ENCODE data around the gene MYO3B.

MYO3B gene

DNA sequence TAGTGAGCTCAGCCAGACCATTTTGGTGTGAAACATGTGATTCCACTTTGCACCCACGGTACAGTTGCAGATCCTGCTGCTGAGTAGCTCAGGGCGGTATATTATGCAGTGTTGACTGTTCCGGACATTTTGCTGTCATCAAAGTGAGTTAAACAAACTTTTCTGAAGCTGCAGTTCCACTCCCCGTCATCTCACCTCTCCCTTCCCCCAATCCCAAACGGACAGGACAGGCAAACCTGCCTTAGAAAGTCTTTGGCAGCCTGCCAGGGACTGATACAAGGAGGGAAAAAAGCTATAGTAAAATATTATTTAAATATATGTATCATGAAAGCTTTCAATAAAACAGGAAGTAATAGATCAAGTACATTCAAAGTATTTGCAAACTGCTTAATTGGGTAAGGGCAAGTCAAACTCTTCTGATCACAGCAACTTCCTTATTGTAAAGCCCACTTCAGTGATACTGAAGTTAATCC, 501.7 kb downstream of the MYO3B start:
- TF ChIP-seq POU2F2 (IDR thresholded peaks at IDR 0.05; ENCODE audit: low read depth, low read length), result no peak
- TF ChIP-seq SPI1 (IDR thresholded peaks at IDR 0.05; ENCODE audit: low read depth, low read length), result no peak
- TF ChIP-seq POLR2AphosphoS5 (IDR thresholded peaks at IDR 0.05; ENCODE audit: low read depth, low read length), result no peak
- TF ChIP-seq TAF1 (IDR thresholded peaks at IDR 0.05; ENCODE audit: low read depth, low read length), result no peak
- TF ChIP-seq POLR2A (IDR thresholded peaks at IDR 0.05; ENCODE audit: low read depth, low read length), result no peak
- no peak for TF ChIP-seq PAX5 (IDR thresholded peaks at IDR 0.05; ENCODE audit: insufficient read depth, low read length, severe bottlenecking)
- FAIRE-seq, result no peak
- DNase-seq (ENCODE audit: insufficient read length, low spot score), result no peak

DNA sequence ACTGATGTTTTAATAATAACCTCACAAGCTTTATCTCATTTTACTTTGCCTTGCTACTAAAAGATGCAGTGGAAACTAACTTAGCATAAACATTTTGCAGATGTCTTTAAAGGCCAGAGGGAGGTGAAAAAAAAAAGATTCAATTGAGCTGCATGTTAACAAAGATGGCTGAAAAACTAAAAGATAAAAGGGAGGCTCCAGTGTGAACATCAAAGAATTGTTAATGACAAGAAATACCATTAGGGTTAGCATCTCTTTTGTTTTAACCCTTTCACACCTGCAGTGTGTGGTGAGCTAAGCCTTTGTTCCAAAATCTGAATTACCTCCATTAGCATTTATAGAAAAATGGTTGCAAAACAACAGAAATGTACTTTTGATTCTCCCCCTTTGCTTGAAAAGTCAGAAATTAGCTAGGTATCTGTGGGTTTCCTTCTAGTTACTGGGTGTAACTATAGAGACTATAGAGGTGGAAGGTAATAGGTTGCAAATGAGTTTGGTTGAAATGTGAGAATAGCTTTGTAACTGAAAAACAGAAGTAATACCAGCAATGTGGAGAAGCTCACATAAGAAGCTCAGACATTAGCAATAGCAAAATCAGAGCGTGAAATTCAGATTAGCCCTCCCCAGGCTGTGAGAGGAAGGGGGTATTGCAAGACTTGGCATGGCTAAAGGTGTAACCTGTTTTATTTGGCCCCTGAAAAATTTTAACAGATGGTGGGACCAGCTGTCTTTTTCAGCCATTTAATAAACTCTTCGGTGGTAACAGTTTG, 502.4 kb downstream of the MYO3B start:
- DNase-seq (ENCODE audit: insufficient read length, low spot score) (no peak), FAIRE-seq (no peak)
- no peak for TF ChIP-seq SPI1 (IDR thresholded peaks at IDR 0.05; ENCODE audit: low read depth, low read length)
- no peak for TF ChIP-seq POLR2AphosphoS5 (IDR thresholded peaks at IDR 0.05; ENCODE audit: low read depth, low read length)
- no peak for TF ChIP-seq TAF1 (IDR thresholded peaks at IDR 0.05; ENCODE audit: low read depth, low read length)
- TF ChIP-seq POU2F2 (IDR thresholded peaks at IDR 0.05; ENCODE audit: low read depth, low read length), result no peak
- no peak for TF ChIP-seq PAX5 (IDR thresholded peaks at IDR 0.05; ENCODE audit: insufficient read depth, low read length, severe bottlenecking)
- no peak for TF ChIP-seq POLR2A (IDR thresholded peaks at IDR 0.05; ENCODE audit: low read depth, low read length)

DNA sequence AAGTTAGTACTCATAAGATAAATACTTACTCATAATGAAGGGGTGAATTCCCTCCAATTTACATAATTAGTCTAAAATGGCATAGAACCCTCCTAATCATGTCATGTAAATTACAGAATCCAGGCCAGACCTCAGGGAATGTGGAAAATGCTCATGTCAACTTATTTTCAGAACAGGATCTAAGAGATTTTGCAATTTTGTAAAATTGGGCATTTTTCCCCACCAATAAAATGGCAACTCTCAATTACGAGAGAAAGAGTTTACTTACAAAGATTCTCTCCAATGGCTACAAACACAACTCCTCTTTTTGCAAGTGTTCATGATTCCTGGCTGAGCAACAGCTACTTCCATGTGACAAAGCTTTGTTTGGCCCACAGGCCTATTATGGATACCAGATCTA, 503.4 kb downstream of the MYO3B start:
- DNase-seq (ENCODE audit: insufficient read length, low spot score), result no peak
- FAIRE-seq, result no peak
- TF ChIP-seq POLR2A (IDR thresholded peaks at IDR 0.05; ENCODE audit: low read depth, low read length) (no peak), POU2F2 (IDR thresholded peaks at IDR 0.05; ENCODE audit: low read depth, low read length) (no peak), PAX5 (IDR thresholded peaks at IDR 0.05; ENCODE audit: insufficient read depth, low read length, severe bottlenecking) (no peak), SPI1 (IDR thresholded peaks at IDR 0.05; ENCODE audit: low read depth, low read length) (no peak), POLR2AphosphoS5 (IDR thresholded peaks at IDR 0.05; ENCODE audit: low read depth, low read length) (no peak), TAF1 (IDR thresholded peaks at IDR 0.05; ENCODE audit: low read depth, low read length) (no peak)

DNA sequence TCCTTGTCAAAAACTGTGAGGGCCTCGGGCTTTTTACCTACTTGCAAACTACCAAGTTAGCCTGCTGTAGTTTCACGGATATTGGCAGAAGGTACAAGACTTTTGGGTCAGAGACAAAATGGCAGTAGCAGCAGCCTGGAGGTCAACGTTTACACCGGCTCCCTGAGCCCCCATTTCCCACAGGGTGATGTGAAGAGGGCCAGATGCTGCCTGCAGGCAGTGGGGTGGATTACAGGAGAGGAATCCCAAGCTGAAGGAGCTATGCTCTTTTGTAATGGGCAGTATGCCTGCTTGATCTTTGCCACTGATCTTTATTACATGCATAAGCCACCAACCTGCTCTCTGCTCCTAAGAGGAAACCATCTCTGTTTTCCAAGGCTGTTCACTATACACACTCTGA, 507.6 kb downstream of the MYO3B start:
- no peak for FAIRE-seq

DNA sequence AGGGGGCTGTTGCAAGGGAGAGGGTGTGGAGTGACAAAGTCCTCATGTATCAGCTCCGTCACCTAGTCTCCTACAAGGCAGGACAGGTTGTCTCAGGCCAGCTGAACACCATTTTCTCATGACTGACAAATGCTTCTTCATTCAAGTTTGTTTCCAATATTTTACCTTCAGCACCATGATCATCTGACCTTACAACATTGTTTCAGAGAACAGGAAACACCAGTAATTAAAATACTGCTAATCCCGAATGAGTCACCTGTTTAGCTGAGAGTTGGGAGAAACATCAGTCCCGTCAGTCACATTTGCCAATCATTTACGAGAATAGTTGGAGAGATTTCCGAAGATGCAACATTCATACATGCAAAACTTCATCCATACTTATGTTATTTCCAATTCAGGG, 511.5 kb downstream of the MYO3B start:
- DNase-seq (ENCODE audit: insufficient read length, low spot score), result no peak
- FAIRE-seq, result no peak
- TF ChIP-seq TAF1 (IDR thresholded peaks at IDR 0.05; ENCODE audit: low read depth, low read length) (no peak), SPI1 (IDR thresholded peaks at IDR 0.05; ENCODE audit: low read depth, low read length) (no peak), POU2F2 (IDR thresholded peaks at IDR 0.05; ENCODE audit: low read depth, low read length) (no peak), POLR2AphosphoS5 (IDR thresholded peaks at IDR 0.05; ENCODE audit: low read depth, low read length) (no peak)

More for the DNA sequence above, 507.6 kb downstream of the MYO3B start:
- no peak for DNase-seq (ENCODE audit: insufficient read length, low spot score)
- TF ChIP-seq POLR2AphosphoS5 (IDR thresholded peaks at IDR 0.05; ENCODE audit: low read depth, low read length), result no peak
- TF ChIP-seq TAF1 (IDR thresholded peaks at IDR 0.05; ENCODE audit: low read depth, low read length), result no peak
- no peak for TF ChIP-seq SPI1 (IDR thresholded peaks at IDR 0.05; ENCODE audit: low read depth, low read length)
- TF ChIP-seq POLR2A (IDR thresholded peaks at IDR 0.05; ENCODE audit: low read depth, low read length), result no peak
- TF ChIP-seq POU2F2 (IDR thresholded peaks at IDR 0.05; ENCODE audit: low read depth, low read length), result no peak
- no peak for TF ChIP-seq PAX5 (IDR thresholded peaks at IDR 0.05; ENCODE audit: insufficient read depth, low read length, severe bottlenecking)

DNA sequence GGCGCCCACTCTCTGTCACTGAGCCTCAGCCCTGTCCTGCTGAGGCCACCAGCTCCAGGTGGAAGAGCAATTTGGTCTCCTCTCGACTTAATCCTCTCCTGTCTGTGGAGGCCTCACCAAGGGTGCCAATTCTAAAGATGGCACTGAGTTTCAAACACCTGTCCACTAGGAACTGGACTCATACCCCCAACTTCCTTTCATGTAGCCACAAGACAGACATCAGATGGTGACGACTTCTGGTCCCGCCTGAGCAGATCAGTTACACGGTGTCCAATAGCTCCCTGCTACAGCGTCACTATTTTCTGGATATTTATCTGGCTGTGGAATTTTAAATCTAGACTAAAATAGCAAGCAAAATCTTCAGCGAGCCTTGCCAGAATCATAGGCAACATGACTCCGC, 512.7 kb downstream of the MYO3B start:
- DNase-seq (ENCODE audit: insufficient read length, low spot score) (no peak), FAIRE-seq (no peak)
- TF ChIP-seq POLR2A (IDR thresholded peaks at IDR 0.05; ENCODE audit: low read depth, low read length), result no peak
- TF ChIP-seq TAF1 (IDR thresholded peaks at IDR 0.05; ENCODE audit: low read depth, low read length), result no peak
- no peak for TF ChIP-seq SPI1 (IDR thresholded peaks at IDR 0.05; ENCODE audit: low read depth, low read length)
- TF ChIP-seq POU2F2 (IDR thresholded peaks at IDR 0.05; ENCODE audit: low read depth, low read length), result no peak
- no peak for TF ChIP-seq POLR2AphosphoS5 (IDR thresholded peaks at IDR 0.05; ENCODE audit: low read depth, low read length)

DNA sequence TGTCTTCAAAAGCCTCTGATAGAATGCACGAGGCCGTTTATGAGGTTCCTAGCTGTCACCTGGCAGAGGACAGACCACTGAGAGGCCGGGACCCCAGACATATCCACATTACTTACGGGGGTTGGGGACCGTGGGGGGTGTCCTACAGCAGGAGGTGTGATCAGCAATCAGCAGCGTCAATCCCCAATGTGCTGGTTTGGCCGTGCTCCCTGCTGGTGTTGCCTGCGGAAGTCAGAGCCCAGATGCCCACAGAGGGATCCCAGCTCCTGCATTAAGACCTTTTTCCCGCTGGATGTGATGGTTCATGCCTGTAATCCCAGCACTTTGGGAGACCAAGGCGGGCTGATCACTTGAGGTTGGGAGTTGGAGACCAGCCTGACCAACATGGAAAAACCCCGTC, 516.4 kb downstream of the MYO3B start:
- TF ChIP-seq TAF1 (IDR thresholded peaks at IDR 0.05; ENCODE audit: low read depth, low read length), result no peak
- TF ChIP-seq PAX5 (IDR thresholded peaks at IDR 0.05; ENCODE audit: insufficient read depth, low read length, severe bottlenecking), result no peak
- TF ChIP-seq POU2F2 (IDR thresholded peaks at IDR 0.05; ENCODE audit: low read depth, low read length), result no peak
- TF ChIP-seq POLR2AphosphoS5 (IDR thresholded peaks at IDR 0.05; ENCODE audit: low read depth, low read length), result no peak
- FAIRE-seq (peak; percentile 83), DNase-seq (ENCODE audit: insufficient read length, low spot score) (no peak)

DNA sequence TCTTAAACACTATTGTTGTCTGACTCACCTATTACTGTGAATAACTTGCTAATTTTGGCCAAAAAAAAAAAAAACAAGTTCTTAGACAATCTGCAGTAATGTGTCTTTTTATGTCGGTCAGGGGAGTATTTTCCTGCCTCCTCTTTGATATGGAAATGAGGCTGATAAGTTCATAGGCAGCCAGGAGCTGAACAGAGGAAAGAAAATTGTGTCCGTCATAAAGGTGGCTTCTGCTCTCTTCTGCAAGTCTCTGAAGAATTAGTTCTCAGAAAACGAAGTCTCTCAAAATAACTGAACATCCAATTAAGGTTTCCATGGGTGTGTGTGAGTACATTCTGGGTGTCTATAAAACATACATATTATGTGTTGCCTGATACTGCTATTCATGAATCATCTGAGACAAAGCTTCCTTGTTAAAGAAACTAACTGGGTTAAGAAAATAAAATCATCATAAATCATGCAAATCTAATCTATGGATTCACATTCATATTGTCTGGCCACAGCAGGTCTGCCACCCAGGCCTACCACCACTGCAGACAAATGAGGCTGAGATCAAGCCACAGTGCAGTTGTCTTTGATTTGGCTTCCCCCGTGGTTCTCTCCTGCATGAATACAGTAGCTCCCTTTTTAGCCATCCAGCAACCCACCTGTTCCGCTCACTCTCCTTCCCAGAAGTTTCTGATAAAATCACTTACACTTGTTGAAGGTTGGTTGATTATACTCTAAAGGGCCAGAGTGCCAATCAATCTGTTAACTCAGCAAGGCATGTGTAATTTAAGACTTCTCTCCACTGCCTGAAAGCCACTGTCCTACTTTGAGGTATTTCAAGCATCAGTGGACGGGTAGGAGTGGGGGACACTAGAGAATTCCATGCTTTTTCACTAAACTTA, 517.8 kb downstream of the MYO3B start:
- TF ChIP-seq POLR2A (IDR thresholded peaks at IDR 0.05; ENCODE audit: low read depth, low read length) (no peak), TAF1 (IDR thresholded peaks at IDR 0.05; ENCODE audit: low read depth, low read length) (no peak), POLR2AphosphoS5 (IDR thresholded peaks at IDR 0.05; ENCODE audit: low read depth, low read length) (no peak), POU2F2 (IDR thresholded peaks at IDR 0.05; ENCODE audit: low read depth, low read length) (no peak), PAX5 (IDR thresholded peaks at IDR 0.05; ENCODE audit: insufficient read depth, low read length, severe bottlenecking) (no peak), SPI1 (IDR thresholded peaks at IDR 0.05; ENCODE audit: low read depth, low read length) (no peak)
- FAIRE-seq (no peak), DNase-seq (ENCODE audit: insufficient read length, low spot score) (no peak)

DNA sequence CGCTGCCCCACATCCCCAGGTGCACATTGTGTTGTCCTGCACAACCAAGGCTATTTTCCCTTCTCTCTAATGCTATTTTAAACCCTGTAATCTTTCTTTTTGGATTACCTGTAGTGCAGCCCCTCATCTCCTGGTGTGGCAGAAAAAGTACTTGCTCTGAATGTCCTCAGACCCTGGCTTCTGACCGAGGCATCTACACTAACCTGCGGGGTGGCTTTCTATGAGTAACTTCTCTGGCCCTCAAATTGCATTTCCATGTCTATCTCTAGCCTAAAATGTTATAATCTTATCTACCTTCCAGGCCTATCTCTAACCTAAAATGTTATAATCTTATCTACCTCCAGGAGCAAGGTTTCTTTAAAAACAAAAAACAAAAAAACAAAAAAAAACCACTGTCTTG, 519.0 kb downstream of the MYO3B start:
- TF ChIP-seq POLR2AphosphoS5 (IDR thresholded peaks at IDR 0.05; ENCODE audit: low read depth, low read length) (no peak), POU2F2 (IDR thresholded peaks at IDR 0.05; ENCODE audit: low read depth, low read length) (no peak), TAF1 (IDR thresholded peaks at IDR 0.05; ENCODE audit: low read depth, low read length) (no peak), SPI1 (IDR thresholded peaks at IDR 0.05; ENCODE audit: low read depth, low read length) (no peak), POLR2A (IDR thresholded peaks at IDR 0.05; ENCODE audit: low read depth, low read length) (no peak), PAX5 (IDR thresholded peaks at IDR 0.05; ENCODE audit: insufficient read depth, low read length, severe bottlenecking) (no peak)
- no peak for FAIRE-seq
- DNase-seq (ENCODE audit: insufficient read length, low spot score), result no peak

Data from GM12891 (cell line).